KMS-11 (cell line): ENCODE data around the gene RAMP1.

Experiments
- H2AFZ ChIP-seq: fragments of 200-600 bp; sonication (generic); 2 replicates; pipeline ENCODE4 v1.6.1; 2016; ENCODE audit warnings: antibody characterized with exemption, mixed run types, low read depth
- H3K27ac ChIP-seq: fragments of 200-600 bp; sonication (generic); 2 replicates; pipeline ENCODE4 v1.6.1; 2016; ENCODE audit warnings: mild to moderate bottlenecking, mixed run types
- H3K27me3 ChIP-seq: fragments of 200-600 bp; sonication (generic); 2 replicates; pipeline ENCODE4 v1.6.1; 2017; ENCODE audit warnings: mild to moderate bottlenecking, low read depth, mixed run types, moderate library complexity; ENCODE audit not compliant: insufficient read depth
- H3K36me3 ChIP-seq: fragments of 200-600 bp; sonication (generic); 2 replicates; pipeline ENCODE4 v1.6.1; 2017; ENCODE audit warnings: mild to moderate bottlenecking, mixed run types; ENCODE audit not compliant: insufficient read depth
- H3K4me1 ChIP-seq: fragments of 200-600 bp; sonication (generic); 2 replicates; pipeline ENCODE4 v1.6.1; 2016; ENCODE audit warnings: mild to moderate bottlenecking, low read depth, mixed run types; ENCODE audit not compliant: poor library complexity, severe bottlenecking
- H3K4me2 ChIP-seq: fragments of 200-600 bp; sonication (generic); 2 replicates; pipeline ENCODE4 v1.7.0; 2016; ENCODE audit warnings: mild to moderate bottlenecking, mixed run types
- H3K4me3 ChIP-seq: fragments of 200-600 bp; sonication (generic); IDR thresholded peaks from 2 replicates; pipeline ENCODE4 v1.6.1; 2017; ENCODE audit warnings: low read depth, low read length, mixed read lengths; ENCODE audit not compliant: insufficient read depth
- H3K79me2 ChIP-seq: fragments of 200-600 bp; sonication (generic); 2 replicates; pipeline ENCODE4 v1.6.1; 2016; ENCODE audit warnings: low read depth, mixed run types; ENCODE audit not compliant: insufficient read depth
- H3K9ac ChIP-seq: fragments of 200-600 bp; sonication (generic); 2 replicates; pipeline ENCODE4 v1.6.1; 2016; ENCODE audit warnings: mild to moderate bottlenecking, mixed run types
- H4K20me1 ChIP-seq: fragments of 200-600 bp; sonication (generic); 2 replicates; pipeline ENCODE4 v1.6.1; 2016; ENCODE audit warnings: mild to moderate bottlenecking, mixed run types; ENCODE audit not compliant: insufficient read depth
- TF ChIP-seq, protein P1 (sequence below): fragments of 200-600 bp; sonication (generic); conservative IDR thresholded peaks from 2 replicates; pipeline ENCODE4 v1.6.1; 2017; ENCODE audit warnings: low read depth, mild to moderate bottlenecking, antibody characterized with exemption, low read length, moderate library complexity, mixed read lengths

RAMP1 gene

DNA sequence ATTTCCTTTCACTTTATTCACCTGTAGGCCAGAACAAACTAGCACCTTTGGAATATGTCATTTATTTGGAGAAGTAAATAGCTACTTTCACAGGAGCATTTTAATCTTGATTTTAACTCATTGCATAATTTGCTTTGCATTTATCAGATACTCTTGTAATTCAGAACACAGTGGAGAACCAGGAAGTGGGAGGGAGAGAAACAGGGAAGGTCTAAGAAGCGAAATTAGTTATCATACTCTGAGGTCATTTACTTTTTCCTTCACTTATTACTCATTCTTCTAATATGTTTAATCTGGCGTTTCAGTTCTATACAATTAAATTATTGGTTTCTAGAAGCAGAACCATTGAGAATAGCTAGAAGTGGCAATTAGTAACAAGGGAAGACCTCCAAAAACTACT, 40.2 kb upstream of the RAMP1 start:
- Histone ChIP-seq H2AFZ (no peak overlapping the region), H3K9ac (no peak overlapping the region), H3K36me3 (no peaks in the 10 kb centered on the region), H3K27me3 (no peaks in the 10 kb centered on the region), H3K4me2 (no peak overlapping the region), H3K4me3 (no peak overlapping the region), H3K27ac (no peak overlapping the region), H4K20me1 (no peaks in the 10 kb centered on the region), H3K79me2 (no peaks in the 10 kb centered on the region), H3K4me1 (no peaks in the 10 kb centered on the region)
- TF ChIP-seq, protein P1, sequence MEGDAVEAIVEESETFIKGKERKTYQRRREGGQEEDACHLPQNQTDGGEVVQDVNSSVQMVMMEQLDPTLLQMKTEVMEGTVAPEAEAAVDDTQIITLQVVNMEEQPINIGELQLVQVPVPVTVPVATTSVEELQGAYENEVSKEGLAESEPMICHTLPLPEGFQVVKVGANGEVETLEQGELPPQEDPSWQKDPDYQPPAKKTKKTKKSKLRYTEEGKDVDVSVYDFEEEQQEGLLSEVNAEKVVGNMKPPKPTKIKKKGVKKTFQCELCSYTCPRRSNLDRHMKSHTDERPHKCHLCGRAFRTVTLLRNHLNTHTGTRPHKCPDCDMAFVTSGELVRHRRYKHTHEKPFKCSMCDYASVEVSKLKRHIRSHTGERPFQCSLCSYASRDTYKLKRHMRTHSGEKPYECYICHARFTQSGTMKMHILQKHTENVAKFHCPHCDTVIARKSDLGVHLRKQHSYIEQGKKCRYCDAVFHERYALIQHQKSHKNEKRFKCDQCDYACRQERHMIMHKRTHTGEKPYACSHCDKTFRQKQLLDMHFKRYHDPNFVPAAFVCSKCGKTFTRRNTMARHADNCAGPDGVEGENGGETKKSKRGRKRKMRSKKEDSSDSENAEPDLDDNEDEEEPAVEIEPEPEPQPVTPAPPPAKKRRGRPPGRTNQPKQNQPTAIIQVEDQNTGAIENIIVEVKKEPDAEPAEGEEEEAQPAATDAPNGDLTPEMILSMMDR = no peak

DNA sequence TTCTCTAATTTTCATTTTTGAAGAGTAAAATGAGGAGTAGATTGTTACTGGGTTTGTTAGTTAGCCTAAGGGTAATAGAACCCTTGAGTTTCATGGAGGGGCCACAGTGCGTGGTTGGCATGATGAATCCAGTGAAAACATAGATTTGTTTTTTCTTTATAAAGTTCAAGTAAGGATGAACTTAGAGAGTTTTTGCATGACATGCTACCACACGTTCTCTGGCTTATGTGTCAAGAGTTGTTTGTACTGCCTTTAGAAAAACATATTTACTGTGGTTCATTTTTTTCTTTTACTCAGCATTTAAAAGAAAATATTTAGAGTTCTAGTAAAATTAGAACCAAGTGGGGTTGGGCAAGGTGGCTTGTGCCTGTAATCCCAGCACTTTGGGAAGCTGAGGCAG, 39.0 kb upstream of the RAMP1 start:
- H3K27me3 ChIP-seq = no peaks in the 10 kb centered on the region
- no peaks in the 10 kb centered on the region for H3K36me3 ChIP-seq
- no peak overlapping the region for H3K4me2 ChIP-seq
- H3K4me3 ChIP-seq = no peak overlapping the region
- no peak overlapping the region for H3K9ac ChIP-seq
- no peaks in the 10 kb centered on the region for H3K4me1 ChIP-seq
- H4K20me1 ChIP-seq = no peaks in the 10 kb centered on the region
- TF ChIP-seq, protein P1 = no peak
- H2AFZ ChIP-seq = no peak overlapping the region
- H3K79me2 ChIP-seq = no peaks in the 10 kb centered on the region
- H3K27ac ChIP-seq = no peak overlapping the region

DNA sequence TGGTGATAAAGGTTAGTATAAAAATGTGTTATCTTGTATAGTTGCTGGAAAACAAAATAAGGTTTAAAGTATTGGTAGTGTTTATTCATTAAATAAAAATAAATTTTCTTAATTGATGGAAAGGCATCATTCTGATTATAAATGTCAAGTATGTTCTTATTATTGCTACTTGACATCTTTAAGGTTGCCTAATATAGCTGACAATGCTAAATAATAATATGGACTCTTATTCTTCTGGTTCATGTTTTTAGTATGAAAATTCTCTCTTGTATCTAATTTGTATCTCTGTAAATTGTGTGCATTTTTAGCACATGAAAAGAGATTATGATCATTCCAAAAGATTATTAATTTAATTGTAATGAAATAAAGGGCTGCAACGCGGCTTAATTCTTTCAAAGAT, 35.9 kb upstream of the RAMP1 start:
- H3K4me1 ChIP-seq = no peaks in the 10 kb centered on the region
- TF ChIP-seq, protein P1 = no peak
- H3K9ac ChIP-seq = no peak overlapping the region
- no peak overlapping the region for H2AFZ ChIP-seq
- no peaks in the 10 kb centered on the region for H3K36me3 ChIP-seq
- H4K20me1 ChIP-seq = no peaks in the 10 kb centered on the region
- no peak overlapping the region for H3K4me2 ChIP-seq
- H3K27me3 ChIP-seq = no peaks in the 10 kb centered on the region
- no peaks in the 10 kb centered on the region for H3K79me2 ChIP-seq
- no peak overlapping the region for H3K27ac ChIP-seq
- no peak overlapping the region for H3K4me3 ChIP-seq

DNA sequence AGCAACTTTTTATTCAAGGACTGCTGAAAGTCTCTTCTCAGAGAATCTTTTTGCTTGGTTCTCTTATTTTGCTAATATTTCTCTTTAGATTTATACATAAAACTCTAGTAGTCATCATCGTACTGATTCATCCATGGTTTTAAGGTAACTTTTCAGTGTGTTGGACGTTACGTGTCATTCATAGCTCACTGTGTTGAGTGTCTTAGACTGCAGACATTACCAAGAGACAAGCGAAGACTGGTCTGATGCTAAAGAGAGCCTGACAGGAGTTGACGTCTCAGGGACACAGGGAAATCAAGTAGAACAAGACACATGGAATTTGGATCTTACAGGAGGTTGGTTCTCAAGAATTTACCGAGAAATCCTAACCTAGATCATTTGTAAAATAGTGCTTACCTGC, 35.3 kb upstream of the RAMP1 start:
- H3K4me2 ChIP-seq = no peak overlapping the region
- H3K9ac ChIP-seq = no peak overlapping the region
- no peaks in the 10 kb centered on the region for H3K79me2 ChIP-seq
- H3K4me1 ChIP-seq = no peaks in the 10 kb centered on the region
- no peaks in the 10 kb centered on the region for H3K27me3 ChIP-seq
- H4K20me1 ChIP-seq = no peaks in the 10 kb centered on the region
- TF ChIP-seq, protein P1 = no peak
- H3K36me3 ChIP-seq = no peaks in the 10 kb centered on the region
- no peak overlapping the region for H3K4me3 ChIP-seq
- no peak overlapping the region for H3K27ac ChIP-seq
- H2AFZ ChIP-seq = no peak overlapping the region
